Measurements from ENCODE around the gene LCE3B.

DNA sequence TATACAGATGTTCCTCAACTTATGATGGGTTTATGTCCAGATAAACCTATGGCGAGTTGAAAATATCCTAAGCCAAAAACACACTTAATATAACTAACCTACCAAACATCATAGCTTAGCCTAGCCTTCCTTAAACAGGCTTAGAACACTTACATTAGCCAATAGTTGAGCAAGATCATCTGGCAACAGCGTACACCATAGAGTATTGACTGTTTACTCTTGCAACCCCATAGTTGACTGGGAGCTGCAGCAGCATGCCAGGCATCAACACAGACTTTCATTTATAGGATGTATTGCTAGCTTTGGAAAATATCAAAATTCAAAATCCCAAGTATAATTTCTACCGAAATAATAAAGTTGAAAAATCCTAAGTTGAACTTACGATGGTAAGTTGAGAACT lies 44.1 kb downstream of the LCE3B start:
- TF ChIP-seq SIN3A (IDR thresholded peaks at IDR 0.05; ENCODE audit: borderline replicate concordance, insufficient read depth, low read length): no peak
- TF ChIP-seq POLR2AphosphoS5 (IDR thresholded peaks at IDR 0.05; ENCODE audit: low read depth, low read length): no peak
- no peak for TF ChIP-seq TAF1 (IDR thresholded peaks at IDR 0.05; ENCODE audit: borderline replicate concordance, insufficient read depth, low read length)

All from PFSK-1 (cell line).